NCI-H446 (cell line): ENCODE results near the gene OR11L1.

Experiments used
- DNase-seq, 2 experiments: peaks; one replicate each; lab custom pipeline; 2025; lab: John Stamatoyannopoulos, UW

Gene OR11L1

DNA sequence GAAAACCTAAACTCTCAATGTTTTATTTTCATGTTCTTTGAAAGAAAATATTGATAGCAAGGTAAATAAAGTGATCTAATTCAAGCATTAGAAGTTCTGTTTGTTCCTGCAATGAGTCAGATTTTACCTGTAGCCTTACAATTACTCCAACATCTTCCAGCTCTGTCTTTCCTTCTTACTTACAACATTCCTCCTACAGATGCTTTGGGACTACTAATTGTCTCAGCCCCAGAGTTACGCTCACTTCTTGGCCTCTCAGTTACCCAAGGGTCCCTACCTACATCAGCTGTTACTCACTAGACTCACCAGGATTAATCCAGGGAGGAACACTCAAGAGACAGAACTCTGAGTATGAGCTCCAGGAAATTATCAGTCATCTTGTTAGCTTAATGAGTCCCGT lies 44.2 kb downstream of the OR11L1 start:
- DNase-seq = no peak
